HepG2 (cell line): ENCODE results near the gene SLX9. TPM values are rescaled to one million over a fixed set of nuclear protein-coding genes. Genes with fewer than 3 reads are reported as not detected.

Experiments used
- DR1 ChIP-seq: sonication (generic); formaldehyde crosslinking; IDR thresholded peaks from 2 replicates; pipeline ENCODE4 v1.8.0; 2021; ENCODE audit warnings: mild to moderate bottlenecking, missing genetic modification reagents, inconsistent platforms
- FOXA3 ChIP-seq: IDR thresholded peaks from 2 replicates; pipeline ENCODE4 v1.6.1; 2016; ENCODE audit warnings: missing genetic modification reagents, missing compliant biosample characterization
- KLF6 ChIP-seq: IDR thresholded peaks from 2 replicates; pipeline ENCODE4 v1.8.0; 2016; ENCODE audit warnings: missing biosample characterization, missing genetic modification reagents
- SMC3 ChIP-seq: IDR thresholded peaks from 2 replicates; pipeline ENCODE4 v1.6.1; 2011; ENCODE audit warnings: low read length, improper control_type of control experiment
- TCF12 ChIP-seq, 2 experiments: fragments of 450-650 bp in 1 of 2; sonication (generic) in 1 of 2; formaldehyde crosslinking in 1 of 2; IDR thresholded peaks; 2 replicates each; pipeline versions ENCODE4 v1.6.1 to v1.8.0; 2017 to 2022; ENCODE audit warnings: antibody characterized with exemption in 1 of 2, mild to moderate bottlenecking in 1 of 2, missing genetic modification reagents in 1 of 2, moderate library complexity in 1 of 2
- XBP1 ChIP-seq: sonication (generic); formaldehyde crosslinking; IDR thresholded peaks from 2 replicates; pipeline ENCODE4 v1.5.0; 2020; ENCODE audit warnings: missing genetic modification reagents
- XRCC5 ChIP-seq: fragments of 200-400 bp; formaldehyde crosslinking; optimal IDR thresholded peaks from 2 replicates; pipeline ENCODE3; 2017; ENCODE audit warnings: mild to moderate bottlenecking, low read length
- ZNF274 ChIP-seq: sonication (generic); formaldehyde crosslinking; IDR thresholded peaks from 2 replicates; pipeline ENCODE4 v1.5.1; 2020; ENCODE audit warnings: mild to moderate bottlenecking, missing genetic modification reagents
- ZNF501 ChIP-seq: sonication (generic); formaldehyde crosslinking; IDR thresholded peaks from 2 replicates; pipeline ENCODE4 v1.5.1; 2020; ENCODE audit warnings: mild to moderate bottlenecking, moderate library complexity, missing genetic modification reagents
- ZNF761 ChIP-seq: sonication (generic); formaldehyde crosslinking; conservative IDR thresholded peaks from 2 replicates; pipeline ENCODE4 v1.4.0; 2020; ENCODE audit warnings: mild to moderate bottlenecking, missing genetic modification reagents
- ZNF768 ChIP-seq: sonication (generic); formaldehyde crosslinking; IDR thresholded peaks from 2 replicates; pipeline ENCODE4 v1.4.0; 2020; ENCODE audit warnings: missing genetic modification reagents
- polyA plus RNA-seq, 8 experiments: library from polyadenylated mRNA; depleted of rRNA in 3 of 8; stranded (reverse) in 7 of 8; unstranded in 1 of 8; fragments of >200 nt; fragmentation: Illumina TruSeq in 4 of 8; extraction: Trizol in 4 of 8; gene quantifications; 2 replicates each; pipeline versions ENCODE4 v1.2.1 to v1.2.3, GENCODE V29; 2011 to 2016; ENCODE audit warnings: low read depth in 4 of 8, missing spikeins in 1 of 8, mixed read lengths in 1 of 8; ENCODE audit not compliant: insufficient read depth in 1 of 8
- total RNA-seq, 5 experiments: library from RNA; depleted of rRNA; stranded (reverse); fragments of >200 nt; fragmentation: Illumina TruSeq; extraction: Trizol; gene quantifications; 2 replicates each; pipeline ENCODE4 v1.2.3, GENCODE V29; 2016; ENCODE audit warnings: low read depth in 1 of 5
- TF ChIP-seq, protein P1 (sequence below): sonication (generic); formaldehyde crosslinking; conservative IDR thresholded peaks from 2 replicates; pipeline ENCODE4 v1.8.0; 2022; ENCODE audit warnings: mild to moderate bottlenecking, moderate library complexity, missing genetic modification reagents
- TF ChIP-seq, protein P2 (sequence below): sonication (generic); formaldehyde crosslinking; IDR thresholded peaks from 2 replicates; pipeline ENCODE4 v1.4.0; 2020; ENCODE audit warnings: mild to moderate bottlenecking, missing genetic modification reagents
- TF ChIP-seq, protein P3 (sequence below): sonication (generic); formaldehyde crosslinking; conservative IDR thresholded peaks from 2 replicates; pipeline ENCODE4 v1.4.0; 2020; ENCODE audit warnings: mild to moderate bottlenecking, missing genetic modification reagents, moderate library complexity
- TF ChIP-seq, protein P4 (sequence below): sonication (generic); formaldehyde crosslinking; IDR thresholded peaks from 2 replicates; pipeline ENCODE4 v1.8.0; 2022; ENCODE audit warnings: missing genetic modification reagents, low read depth, mild to moderate bottlenecking, borderline replicate concordance
- TF ChIP-seq, protein P5 (sequence below): sonication (generic); formaldehyde crosslinking; IDR thresholded peaks from 2 replicates; pipeline ENCODE4 v1.4.0; 2020; ENCODE audit warnings: missing genetic modification reagents, borderline replicate concordance

The SLX9 gene
- total and polyA plus RNA-seq, 2 of the 13 experiments (the other 11 are each of a cell fraction or from before 2014, with no cell fraction given), result 21.0 to 47.1 TPM

DNA sequence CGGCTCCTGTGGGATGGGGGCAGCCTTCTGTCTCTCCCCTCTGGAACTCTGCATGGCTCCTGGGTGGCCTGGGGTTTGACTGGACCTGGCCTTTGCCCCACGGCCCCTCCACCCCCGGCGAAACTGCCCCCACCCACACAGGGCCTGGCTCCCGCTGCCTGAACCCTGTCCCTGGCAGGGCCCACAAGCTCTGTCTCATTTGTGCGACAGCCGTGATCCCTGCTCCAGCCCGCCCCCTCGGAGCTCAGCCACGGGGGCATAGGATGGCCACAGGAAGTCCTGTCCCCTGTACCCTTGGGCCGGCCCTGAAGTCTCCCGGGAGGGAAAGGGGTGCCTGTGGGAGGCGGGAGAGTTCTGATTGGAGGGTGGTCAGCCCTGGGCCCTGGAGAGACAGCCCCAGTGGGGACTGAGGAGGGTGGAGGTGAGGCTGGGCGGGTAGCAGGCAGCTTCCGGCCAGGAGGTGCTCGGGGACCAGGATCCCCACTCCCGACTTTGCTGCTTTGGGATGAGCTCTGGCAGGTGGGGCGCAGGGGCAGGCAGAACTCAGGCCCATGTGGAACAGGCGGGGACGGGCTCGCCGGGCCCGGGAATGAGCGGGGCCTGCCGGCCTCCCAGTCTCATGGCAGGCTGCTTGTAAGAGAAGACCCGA is 45.1 kb downstream of the SLX9 start (continued):
- TF ChIP-seq, protein P1, sequence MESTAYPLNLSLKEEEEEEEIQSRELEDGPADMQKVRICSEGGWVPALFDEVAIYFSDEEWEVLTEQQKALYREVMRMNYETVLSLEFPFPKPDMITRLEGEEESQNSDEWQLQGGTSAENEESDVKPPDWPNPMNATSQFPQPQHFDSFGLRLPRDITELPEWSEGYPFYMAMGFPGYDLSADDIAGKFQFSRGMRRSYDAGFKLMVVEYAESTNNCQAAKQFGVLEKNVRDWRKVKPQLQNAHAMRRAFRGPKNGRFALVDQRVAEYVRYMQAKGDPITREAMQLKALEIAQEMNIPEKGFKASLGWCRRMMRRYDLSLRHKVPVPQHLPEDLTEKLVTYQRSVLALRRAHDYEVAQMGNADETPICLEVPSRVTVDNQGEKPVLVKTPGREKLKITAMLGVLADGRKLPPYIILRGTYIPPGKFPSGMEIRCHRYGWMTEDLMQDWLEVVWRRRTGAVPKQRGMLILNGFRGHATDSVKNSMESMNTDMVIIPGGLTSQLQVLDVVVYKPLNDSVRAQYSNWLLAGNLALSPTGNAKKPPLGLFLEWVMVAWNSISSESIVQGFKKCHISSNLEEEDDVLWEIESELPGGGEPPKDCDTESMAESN (CRISPR knock-in tag), result peak; percentile 78
- TF ChIP-seq, protein P2, sequence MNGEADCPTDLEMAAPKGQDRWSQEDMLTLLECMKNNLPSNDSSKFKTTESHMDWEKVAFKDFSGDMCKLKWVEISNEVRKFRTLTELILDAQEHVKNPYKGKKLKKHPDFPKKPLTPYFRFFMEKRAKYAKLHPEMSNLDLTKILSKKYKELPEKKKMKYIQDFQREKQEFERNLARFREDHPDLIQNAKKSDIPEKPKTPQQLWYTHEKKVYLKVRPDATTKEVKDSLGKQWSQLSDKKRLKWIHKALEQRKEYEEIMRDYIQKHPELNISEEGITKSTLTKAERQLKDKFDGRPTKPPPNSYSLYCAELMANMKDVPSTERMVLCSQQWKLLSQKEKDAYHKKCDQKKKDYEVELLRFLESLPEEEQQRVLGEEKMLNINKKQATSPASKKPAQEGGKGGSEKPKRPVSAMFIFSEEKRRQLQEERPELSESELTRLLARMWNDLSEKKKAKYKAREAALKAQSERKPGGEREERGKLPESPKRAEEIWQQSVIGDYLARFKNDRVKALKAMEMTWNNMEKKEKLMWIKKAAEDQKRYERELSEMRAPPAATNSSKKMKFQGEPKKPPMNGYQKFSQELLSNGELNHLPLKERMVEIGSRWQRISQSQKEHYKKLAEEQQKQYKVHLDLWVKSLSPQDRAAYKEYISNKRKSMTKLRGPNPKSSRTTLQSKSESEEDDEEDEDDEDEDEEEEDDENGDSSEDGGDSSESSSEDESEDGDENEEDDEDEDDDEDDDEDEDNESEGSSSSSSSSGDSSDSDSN, result peak; percentile 90
- TF ChIP-seq, protein P3, sequence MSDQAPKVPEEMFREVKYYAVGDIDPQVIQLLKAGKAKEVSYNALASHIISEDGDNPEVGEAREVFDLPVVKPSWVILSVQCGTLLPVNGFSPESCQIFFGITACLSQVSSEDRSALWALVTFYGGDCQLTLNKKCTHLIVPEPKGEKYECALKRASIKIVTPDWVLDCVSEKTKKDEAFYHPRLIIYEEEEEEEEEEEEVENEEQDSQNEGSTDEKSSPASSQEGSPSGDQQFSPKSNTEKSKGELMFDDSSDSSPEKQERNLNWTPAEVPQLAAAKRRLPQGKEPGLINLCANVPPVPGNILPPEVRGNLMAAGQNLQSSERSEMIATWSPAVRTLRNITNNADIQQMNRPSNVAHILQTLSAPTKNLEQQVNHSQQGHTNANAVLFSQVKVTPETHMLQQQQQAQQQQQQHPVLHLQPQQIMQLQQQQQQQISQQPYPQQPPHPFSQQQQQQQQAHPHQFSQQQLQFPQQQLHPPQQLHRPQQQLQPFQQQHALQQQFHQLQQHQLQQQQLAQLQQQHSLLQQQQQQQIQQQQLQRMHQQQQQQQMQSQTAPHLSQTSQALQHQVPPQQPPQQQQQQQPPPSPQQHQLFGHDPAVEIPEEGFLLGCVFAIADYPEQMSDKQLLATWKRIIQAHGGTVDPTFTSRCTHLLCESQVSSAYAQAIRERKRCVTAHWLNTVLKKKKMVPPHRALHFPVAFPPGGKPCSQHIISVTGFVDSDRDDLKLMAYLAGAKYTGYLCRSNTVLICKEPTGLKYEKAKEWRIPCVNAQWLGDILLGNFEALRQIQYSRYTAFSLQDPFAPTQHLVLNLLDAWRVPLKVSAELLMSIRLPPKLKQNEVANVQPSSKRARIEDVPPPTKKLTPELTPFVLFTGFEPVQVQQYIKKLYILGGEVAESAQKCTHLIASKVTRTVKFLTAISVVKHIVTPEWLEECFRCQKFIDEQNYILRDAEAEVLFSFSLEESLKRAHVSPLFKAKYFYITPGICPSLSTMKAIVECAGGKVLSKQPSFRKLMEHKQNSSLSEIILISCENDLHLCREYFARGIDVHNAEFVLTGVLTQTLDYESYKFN (CRISPR knock-in tag), result peak; percentile 86
- TF ChIP-seq SMC3, result no peak
- peak; percentile 67; the same call in 1 of the 2 replicates for TF ChIP-seq ZNF274 (CRISPR knock-in tag)
- TF ChIP-seq ZNF761 (CRISPR knock-in tag), result peak; percentile 65; the same call in 1 of the 2 replicates
- peak; percentile 46 for TF ChIP-seq XRCC5
- TF ChIP-seq DR1 (CRISPR knock-in tag), result 0 out of 2 replicates have a peak, but pooled peaks have one; percentile 14
- TF ChIP-seq XBP1 (CRISPR knock-in tag), result no peak
- peak; percentile 80 for TF ChIP-seq ZNF501 (CRISPR knock-in tag)
- TF ChIP-seq TCF12 (IDR thresholded peaks at IDR 0.05), result no peak
- 0 out of 2 replicates have a peak, but pooled peaks have one; percentile 54 for TF ChIP-seq TCF12 (CRISPR knock-in tag; IDR thresholded peaks at IDR 0.05)
- TF ChIP-seq, protein P4, sequence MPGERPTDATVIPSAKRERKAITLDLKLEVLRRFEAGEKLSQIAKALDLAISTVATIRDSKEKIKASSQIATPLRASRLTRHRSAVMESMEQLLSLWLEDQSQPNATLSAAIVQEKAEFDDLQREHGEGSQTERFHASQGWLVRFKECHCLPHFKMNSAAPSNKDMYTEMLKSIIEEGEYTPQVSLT (CRISPR knock-in tag), result no peak
- TF ChIP-seq, protein P5, sequence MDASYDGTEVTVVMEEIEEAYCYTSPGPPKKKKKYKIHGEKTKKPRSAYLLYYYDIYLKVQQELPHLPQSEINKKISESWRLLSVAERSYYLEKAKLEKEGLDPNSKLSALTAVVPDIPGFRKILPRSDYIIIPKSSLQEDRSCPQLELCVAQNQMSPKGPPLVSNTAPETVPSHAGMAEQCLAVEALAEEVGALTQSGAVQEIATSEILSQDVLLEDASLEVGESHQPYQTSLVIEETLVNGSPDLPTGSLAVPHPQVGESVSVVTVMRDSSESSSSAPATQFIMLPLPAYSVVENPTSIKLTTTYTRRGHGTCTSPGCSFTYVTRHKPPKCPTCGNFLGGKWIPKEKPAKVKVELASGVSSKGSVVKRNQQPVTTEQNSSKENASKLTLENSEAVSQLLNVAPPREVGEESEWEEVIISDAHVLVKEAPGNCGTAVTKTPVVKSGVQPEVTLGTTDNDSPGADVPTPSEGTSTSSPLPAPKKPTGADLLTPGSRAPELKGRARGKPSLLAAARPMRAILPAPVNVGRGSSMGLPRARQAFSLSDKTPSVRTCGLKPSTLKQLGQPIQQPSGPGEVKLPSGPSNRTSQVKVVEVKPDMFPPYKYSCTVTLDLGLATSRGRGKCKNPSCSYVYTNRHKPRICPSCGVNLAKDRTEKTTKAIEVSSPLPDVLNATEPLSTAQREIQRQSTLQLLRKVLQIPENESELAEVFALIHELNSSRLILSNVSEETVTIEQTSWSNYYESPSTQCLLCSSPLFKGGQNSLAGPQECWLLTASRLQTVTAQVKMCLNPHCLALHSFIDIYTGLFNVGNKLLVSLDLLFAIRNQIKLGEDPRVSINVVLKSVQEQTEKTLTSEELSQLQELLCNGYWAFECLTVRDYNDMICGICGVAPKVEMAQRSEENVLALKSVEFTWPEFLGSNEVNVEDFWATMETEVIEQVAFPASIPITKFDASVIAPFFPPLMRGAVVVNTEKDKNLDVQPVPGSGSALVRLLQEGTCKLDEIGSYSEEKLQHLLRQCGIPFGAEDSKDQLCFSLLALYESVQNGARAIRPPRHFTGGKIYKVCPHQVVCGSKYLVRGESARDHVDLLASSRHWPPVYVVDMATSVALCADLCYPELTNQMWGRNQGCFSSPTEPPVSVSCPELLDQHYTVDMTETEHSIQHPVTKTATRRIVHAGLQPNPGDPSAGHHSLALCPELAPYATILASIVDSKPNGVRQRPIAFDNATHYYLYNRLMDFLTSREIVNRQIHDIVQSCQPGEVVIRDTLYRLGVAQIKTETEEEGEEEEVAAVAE (CRISPR knock-in tag), result no peak; the same call in 1 of the 2 replicates
- no peak for TF ChIP-seq ZNF768
- TF ChIP-seq KLF6, result peak; percentile 34; the same call in 1 of the 2 replicates
- peak; percentile 37; the same call in 1 of the 2 replicates for TF ChIP-seq FOXA3 (CRISPR knock-in tag)
